Measurements from ENCODE around the gene MBNL2. TPM values are rescaled to one million over a fixed set of nuclear protein-coding genes. Genes with fewer than 3 reads are reported as not detected.
A peak's percentile ranks its signal among the peaks of the same experiment; 100 is the strongest.
"Not testable (repeated sequence)": the region's sequence is repeated elsewhere in the genome, so short reads cannot be mapped to it uniquely, and the experiment has no call there.

The MBNL2 gene
- total RNA-seq, 2 experiments from 2014 or later = 15.8 to 16.1 TPM

GRCh38 chr13:97202761-97203160, 19.4 kb upstream of the MBNL2 start:
- ChIA-PET POLR2A (no interaction called here), CTCF (no interaction called here)
- Mint-ChIP-seq H3K4me3 (no peak overlapping the region), H3K9me3 (no peaks in the 10 kb centered on the region), H3K27me3 (no peaks in the 10 kb centered on the region), H3K27ac (no peak overlapping the region), H3K4me1 (ENCODE audit: low read depth) (peaks cover 2% of the 10 kb centered on the region), H3K36me3 (ENCODE audit: low read depth) (no peaks in the 10 kb centered on the region)
- DNase-seq (no peak), ATAC-seq (no peak)
- intact Hi-C loops (cut with micrococcal nuclease) = no loop called here
- no peak for TF ChIP-seq CTCF (IDR thresholded peaks at IDR 0.05)

GRCh38 chr13:97205465-97205864, 16.7 kb upstream of the MBNL2 start:
- TF ChIP-seq CTCF (IDR thresholded peaks at IDR 0.05) = no peak
- ChIA-PET POLR2A (no interaction called here), CTCF (interaction anchor here (0.7 to 2.2 kb wide), 4 partner anchors 18 to 96 kb away, joined by 3 to 11 read pairs (median 5); partner anchors contain the start of gene MBNL2)
- Mint-ChIP-seq H3K27ac (no peak overlapping the region), H3K4me1 (ENCODE audit: low read depth) (peaks cover 10% of the 10 kb centered on the region), H3K9me3 (no peaks in the 10 kb centered on the region), H3K27me3 (no peaks in the 10 kb centered on the region), H3K36me3 (ENCODE audit: low read depth) (no peaks in the 10 kb centered on the region), H3K4me3 (no peak overlapping the region)
- intact Hi-C loops (cut with micrococcal nuclease) = no loop called here
- ATAC-seq = no peak
- no peak for DNase-seq

GRCh38 chr13:97205982-97206381, 16.2 kb upstream of the MBNL2 start:
- no peak overlapping the region for H3K4me3 Mint-ChIP-seq
- intact Hi-C loops (cut with micrococcal nuclease) = no loop called here
- POLR2A ChIA-PET = no interaction called here
- ATAC-seq = peak; percentile 61
- DNase-seq = no peak
- H3K27me3 Mint-ChIP-seq = no peaks in the 10 kb centered on the region
- CTCF ChIA-PET = interaction anchor here (0.7 to 2.2 kb wide), 4 partner anchors 17 to 97 kb away, joined by 3 to 11 read pairs (median 5); partner anchors contain the start of gene MBNL2
- no peak overlapping the region for H3K27ac Mint-ChIP-seq
- H3K4me1 Mint-ChIP-seq (ENCODE audit: low read depth) = peaks cover 15% of the 10 kb centered on the region
- H3K36me3 Mint-ChIP-seq (ENCODE audit: low read depth) = no peaks in the 10 kb centered on the region
- H3K9me3 Mint-ChIP-seq = no peaks in the 10 kb centered on the region
- TF ChIP-seq CTCF (IDR thresholded peaks at IDR 0.05) = no peak

- ChIA-PET CTCF (interaction anchor here (2.0 kb wide), 1 partner anchor 16 kb away, joined by 6 read pairs; the partner anchor contains the start of gene MBNL2), POLR2A (interaction anchor here (0.6 kb wide), 1 partner anchor 8 kb away, joined by 3 read pairs; no protein-coding TSS in a partner anchor)
- H3K9me3 Mint-ChIP-seq; H3K27ac Mint-ChIP-seq; H3K36me3 Mint-ChIP-seq (ENCODE audit: low read depth); H3K4me3 Mint-ChIP-seq; H3K27me3 Mint-ChIP-seq; DNase-seq; intact Hi-C loops (cut with micrococcal nuclease); ATAC-seq: not testable (repeated sequence)
- H3K4me1 Mint-ChIP-seq (ENCODE audit: low read depth) = peaks cover 24% of the 10 kb centered on the region
Measured at GRCh38 chr13:97207252-97207651, 14.9 kb upstream of the MBNL2 start.

- ChIA-PET POLR2A (interaction anchor here (1.1 to 1.8 kb wide), 2 partner anchors 11 to 12 kb away, joined by 3 to 6 read pairs; partner anchors contain the start of gene MBNL2), CTCF (interaction anchor here (1.0 to 3.2 kb wide), 5 partner anchors 11 to 133 kb away, joined by 3 to 19 read pairs (median 4); partner anchors contain the start of gene MBNL2)
- intact Hi-C loops (cut with micrococcal nuclease) = no loop called here
- peaks cover 41% of the 10 kb centered on the region for H3K4me1 Mint-ChIP-seq (ENCODE audit: low read depth)
- H3K27me3 Mint-ChIP-seq = no peaks in the 10 kb centered on the region
- no peak for TF ChIP-seq CTCF (IDR thresholded peaks at IDR 0.05)
- no peaks in the 10 kb centered on the region for H3K36me3 Mint-ChIP-seq (ENCODE audit: low read depth)
- H3K4me3 Mint-ChIP-seq = no peak overlapping the region
- DNase-seq (no peak), ATAC-seq (no peak)
- no peaks in the 10 kb centered on the region for H3K9me3 Mint-ChIP-seq
- H3K27ac Mint-ChIP-seq = no peak overlapping the region
Measured at GRCh38 chr13:97211300-97211699, 10.8 kb upstream of the MBNL2 start.
